ENCODE measurements around the gene CENPW. TPM values are rescaled to one million over a fixed set of nuclear protein-coding genes. Genes with fewer than 3 reads are reported as not detected.

CENPW gene
- 1.1 TPM for total RNA-seq

- peak; percentile 58 to 93 (median 87) for DNase-seq (ENCODE audit: low read depth in 2 of 3, low spot score in 2 of 3)
Observed at GRCh38 chr6:126339796-126340609, at the start of gene CENPW. Gene CENPW, plus strand, starts transcription at chr6:126340115. Its CDS starts 159 bp downstream, at chr6:126340274.

- DNase-seq (ENCODE audit: low read depth in 2 of 3, low spot score in 2 of 3) = no peak
Observed at GRCh38 chr6:126293891-126294524, 45.9 kb upstream of the CENPW start.

GRCh38 chr6:126300126-126300525 lies 39.8 kb upstream of the CENPW start:
- DNase-seq (ENCODE audit: low read depth in 2 of 3, low spot score in 2 of 3) = no peak

- DNase-seq (ENCODE audit: low read depth in 2 of 3, low spot score in 2 of 3) = no peak
Observed at GRCh38 chr6:126300735-126301134, 39.2 kb upstream of the CENPW start.

DNA sequence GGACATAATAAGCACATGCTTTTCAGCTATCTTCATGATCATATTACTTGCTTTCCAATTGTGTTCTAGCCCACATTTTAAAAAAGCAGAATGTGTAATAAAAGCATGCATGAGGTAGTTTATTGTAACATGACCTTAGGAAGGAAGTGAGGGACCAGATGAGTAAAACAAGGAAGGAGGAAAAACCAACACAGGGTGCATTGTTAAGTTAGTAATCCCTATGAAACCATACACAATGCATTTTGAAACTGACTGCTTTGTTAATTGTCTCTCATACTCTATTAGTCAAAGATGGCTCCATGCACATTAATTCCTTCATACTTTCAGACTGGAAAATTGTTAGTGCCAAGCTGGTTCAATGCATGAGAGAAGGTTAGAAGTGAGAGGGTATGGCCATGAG lies 37.7 kb upstream of the CENPW start:
- DNase-seq (ENCODE audit: low read depth in 2 of 3, low spot score in 2 of 3) = no peak

- DNase-seq (ENCODE audit: low read depth in 2 of 3, low spot score in 2 of 3) = no peak
Observed at GRCh38 chr6:126307849-126308248, 32.1 kb upstream of the CENPW start.

- DNase-seq (ENCODE audit: low read depth in 2 of 3, low spot score in 2 of 3) = no peak
Observed at GRCh38 chr6:126308362-126308761, 31.6 kb upstream of the CENPW start.

DNA sequence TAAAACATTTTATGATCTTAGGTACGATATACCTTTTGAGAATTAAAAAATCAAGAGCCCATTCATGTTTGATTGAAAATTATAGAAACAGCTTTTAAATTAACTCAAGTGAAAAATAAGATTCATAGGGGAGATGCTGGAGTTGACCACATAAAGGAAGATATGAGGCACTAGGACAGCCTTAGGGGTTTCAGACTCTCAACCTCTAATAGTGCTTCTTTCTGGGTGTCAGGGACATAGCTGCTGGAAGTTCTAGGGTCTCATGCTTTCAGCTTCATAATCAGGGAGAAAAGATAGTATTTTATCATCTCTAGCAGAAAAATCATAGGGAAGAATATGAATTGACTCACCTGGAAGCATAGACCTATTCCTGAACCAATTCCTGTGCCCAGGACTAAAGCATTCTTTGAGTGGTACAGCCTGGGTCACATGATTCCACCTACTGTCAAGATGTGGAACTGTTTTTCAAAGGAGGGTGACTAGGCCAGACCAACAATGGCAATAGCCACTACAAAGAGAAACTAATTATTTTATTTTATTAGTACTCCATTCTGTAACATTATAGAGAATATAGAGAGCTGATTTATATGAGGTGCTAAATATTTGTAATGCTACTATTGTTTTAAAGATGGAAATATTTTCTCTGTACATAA lies 27.8 kb upstream of the CENPW start:
- peak in 2 of 3 donors; percentile 15 to 34 for DNase-seq (ENCODE audit: low read depth in 2 of 3, low spot score in 2 of 3)

GRCh38 chr6:126313941-126314340 lies 26.0 kb upstream of the CENPW start:
- no peak for DNase-seq (ENCODE audit: low read depth in 2 of 3, low spot score in 2 of 3)

DNA sequence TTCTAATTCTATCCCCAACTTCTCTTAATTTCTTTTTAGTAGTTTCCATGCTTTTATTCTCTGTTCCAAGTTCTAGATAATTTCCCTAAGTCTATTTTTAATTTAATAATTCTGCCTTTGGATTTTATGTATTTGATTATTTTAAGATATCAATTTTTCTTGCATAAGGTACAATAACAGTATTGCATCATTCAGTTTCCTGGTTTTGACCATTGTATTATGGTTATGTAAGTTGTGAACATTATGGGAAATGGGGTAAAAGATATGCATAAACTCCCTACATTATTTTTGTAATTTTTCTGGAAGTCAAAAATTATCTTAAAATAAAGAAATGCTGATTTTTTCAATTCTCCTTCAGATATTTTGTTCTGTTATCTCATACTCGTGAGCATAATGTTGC lies 21.1 kb upstream of the CENPW start:
- no peak for DNase-seq (ENCODE audit: low read depth in 2 of 3, low spot score in 2 of 3)

GRCh38 chr6:126333729-126334128 lies 6.2 kb upstream of the CENPW start:
- no peak for DNase-seq (ENCODE audit: low read depth in 2 of 3, low spot score in 2 of 3)

DNA sequence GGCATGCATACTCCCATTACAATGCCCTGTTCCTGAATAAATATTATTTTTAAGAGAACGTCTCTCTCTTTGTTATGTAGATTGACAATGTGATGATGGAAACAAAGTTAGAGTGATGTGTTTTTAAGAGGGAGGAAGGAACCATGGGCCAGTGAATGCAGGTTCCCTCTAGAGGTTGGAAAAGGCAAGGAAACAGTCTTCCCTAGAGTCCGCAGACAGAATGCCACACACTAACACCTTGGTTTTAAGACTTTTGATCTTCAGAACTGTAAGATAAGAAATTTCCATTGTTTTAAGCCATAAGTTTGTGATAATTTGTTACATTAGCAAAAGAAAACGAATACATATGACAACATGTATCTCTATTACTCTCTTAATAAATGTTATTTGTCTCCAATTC lies 4.7 kb upstream of the CENPW start:
- no peak for DNase-seq (ENCODE audit: low read depth in 2 of 3, low spot score in 2 of 3)

DNA sequence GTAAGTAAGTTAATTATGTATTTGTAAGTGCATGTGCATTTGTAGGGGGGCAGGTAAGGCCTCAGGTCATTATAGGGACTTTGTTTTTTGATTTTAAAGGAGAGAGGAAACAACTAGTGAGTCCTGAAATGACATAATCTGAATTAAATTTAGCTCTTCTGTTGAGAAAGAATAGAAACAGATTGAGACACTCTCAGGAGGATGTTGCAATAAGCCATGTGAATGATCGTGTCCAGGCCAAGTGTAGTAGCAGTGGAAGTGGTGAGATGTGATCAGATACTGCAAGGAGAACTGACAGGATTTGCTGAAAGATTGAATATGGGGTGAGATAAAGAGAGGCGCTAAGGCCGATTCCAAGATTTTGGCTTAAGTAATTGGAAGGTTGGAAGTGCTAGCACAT lies 2.6 kb upstream of the CENPW start:
- DNase-seq (ENCODE audit: low read depth in 2 of 3, low spot score in 2 of 3) = peak in 1 of 3 donors; percentile 18

- DNase-seq (ENCODE audit: low read depth in 2 of 3, low spot score in 2 of 3) = no peak
Observed at GRCh38 chr6:126341126-126341525, 1.2 kb downstream of the CENPW start.

DNA sequence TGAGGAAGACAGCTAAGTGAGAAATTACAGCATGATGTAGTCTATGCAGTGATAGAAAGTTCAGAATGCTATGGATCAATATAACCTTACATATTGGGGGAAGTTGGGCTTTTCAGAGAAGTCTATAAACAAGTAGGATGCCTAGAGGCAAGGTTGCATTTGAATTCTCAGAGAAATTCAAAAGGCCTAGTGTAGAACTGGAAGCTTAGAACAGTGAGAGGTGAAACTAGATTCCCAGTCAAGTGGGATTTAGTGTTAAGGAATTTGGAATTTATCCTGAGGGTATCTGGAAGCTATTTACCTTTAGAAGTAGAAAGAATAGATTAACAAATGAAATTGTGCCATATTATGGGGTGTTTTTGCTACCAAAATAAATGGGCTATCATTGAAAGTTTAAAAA lies 4.3 kb downstream of the CENPW start:
- no peak for DNase-seq (ENCODE audit: low read depth in 2 of 3, low spot score in 2 of 3)

DNA sequence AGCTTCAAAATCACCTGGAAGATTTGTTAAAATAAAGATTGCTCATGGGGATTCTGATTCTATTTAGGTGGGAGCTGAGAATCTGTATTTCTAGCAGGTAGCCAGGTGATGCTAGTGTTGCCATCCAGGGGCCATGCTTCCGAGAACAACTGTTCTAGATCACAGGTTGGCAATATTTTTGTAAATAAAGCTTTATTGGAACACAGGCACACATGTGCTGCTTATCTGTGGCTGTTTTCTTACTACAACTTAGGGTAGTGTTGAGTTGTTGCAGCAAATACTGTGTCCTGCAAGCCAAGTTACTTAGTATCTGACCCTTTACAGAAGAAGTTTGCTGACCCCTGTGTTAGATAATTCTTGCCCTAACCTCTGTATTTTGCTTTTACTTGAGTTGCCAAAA lies 12.0 kb downstream of the CENPW start:
- no peak for DNase-seq (ENCODE audit: low read depth in 2 of 3, low spot score in 2 of 3)

- no peak for DNase-seq (ENCODE audit: low read depth in 2 of 3, low spot score in 2 of 3)
Observed at GRCh38 chr6:126352514-126352913, 12.6 kb downstream of the CENPW start.

- DNase-seq (ENCODE audit: low read depth in 2 of 3, low spot score in 2 of 3) = no peak
Observed at GRCh38 chr6:126356526-126356925, 16.6 kb downstream of the CENPW start.

DNA sequence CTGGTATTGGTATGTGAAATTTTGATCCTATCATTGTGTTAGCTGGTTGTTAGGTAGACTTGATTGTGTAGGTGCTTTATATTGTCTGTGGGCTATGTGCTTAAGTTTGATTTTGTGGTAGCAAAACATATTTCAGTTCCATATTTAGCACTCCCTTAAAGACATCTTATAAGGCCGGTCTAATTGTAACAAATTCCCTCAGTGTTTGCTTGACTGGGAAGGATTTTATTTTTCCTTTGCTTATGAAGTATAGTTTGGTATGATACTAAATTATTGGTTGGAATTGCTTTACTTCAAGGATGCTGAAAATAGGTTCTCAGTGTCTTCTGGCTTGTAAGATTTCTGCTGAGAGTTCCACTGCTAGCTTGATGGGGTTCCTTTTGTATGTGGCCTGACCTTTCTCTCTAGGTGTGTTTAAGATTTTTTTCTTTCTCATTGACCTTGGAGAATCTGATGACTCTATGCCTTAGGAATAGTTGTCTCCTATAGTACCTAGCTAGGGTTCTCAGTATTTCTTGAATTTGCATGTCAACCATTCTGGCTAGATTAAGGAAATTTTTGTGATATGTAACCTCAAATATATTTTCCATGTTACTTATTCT lies 20.1 kb downstream of the CENPW start:
- peak in 1 of 3 donors; percentile 19 for DNase-seq (ENCODE audit: low read depth in 2 of 3, low spot score in 2 of 3)

- DNase-seq (ENCODE audit: low read depth in 2 of 3, low spot score in 2 of 3) = no peak
Observed at GRCh38 chr6:126361832-126362440, 22.0 kb downstream of the CENPW start.

- no peak for DNase-seq (ENCODE audit: low read depth in 2 of 3, low spot score in 2 of 3)
Observed at GRCh38 chr6:126367849-126368248, 27.9 kb downstream of the CENPW start.

All from hematopoietic multipotent progenitor cell (in vitro differentiated cells).